GM19468 (cell line): ENCODE results near the gene HSPA12A.
"Not testable (repeated sequence)": the region's sequence is repeated elsewhere in the genome, so short reads cannot be mapped to it uniquely, and the experiment has no call there.

ENCODE experiments used
- ATAC-seq: cut with Tn5 transposase; IDR thresholded peaks from one replicate; pipeline ENCODE4 v1.9.1; 2021; ENCODE audit warnings: mild to moderate bottlenecking, moderate library complexity, moderate number of reproducible peaks; ENCODE audit not compliant: unreplicated experiment; ENCODE audit errors: extremely low read depth

Gene HSPA12A

DNA sequence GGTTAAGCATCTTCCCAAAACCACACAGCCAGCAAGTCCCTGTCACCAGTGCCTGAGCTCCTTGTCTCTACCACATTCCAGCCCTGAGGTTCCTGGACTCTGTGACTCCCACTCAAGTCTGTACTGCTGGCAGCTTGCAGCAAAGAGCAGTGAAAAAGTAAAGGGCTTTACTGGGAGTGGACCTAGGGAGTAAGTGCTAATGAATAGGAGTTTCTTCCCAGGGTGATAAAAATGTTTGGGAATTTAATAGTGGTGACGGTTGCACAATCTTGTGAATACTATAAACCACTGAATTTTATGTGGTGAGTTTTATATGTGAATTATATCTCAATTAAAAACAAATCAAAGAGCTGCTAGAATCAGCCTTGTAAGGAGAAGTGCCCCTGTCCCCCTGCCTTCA, 22.6 kb downstream of the HSPA12A start:
- no peak for ATAC-seq

DNA sequence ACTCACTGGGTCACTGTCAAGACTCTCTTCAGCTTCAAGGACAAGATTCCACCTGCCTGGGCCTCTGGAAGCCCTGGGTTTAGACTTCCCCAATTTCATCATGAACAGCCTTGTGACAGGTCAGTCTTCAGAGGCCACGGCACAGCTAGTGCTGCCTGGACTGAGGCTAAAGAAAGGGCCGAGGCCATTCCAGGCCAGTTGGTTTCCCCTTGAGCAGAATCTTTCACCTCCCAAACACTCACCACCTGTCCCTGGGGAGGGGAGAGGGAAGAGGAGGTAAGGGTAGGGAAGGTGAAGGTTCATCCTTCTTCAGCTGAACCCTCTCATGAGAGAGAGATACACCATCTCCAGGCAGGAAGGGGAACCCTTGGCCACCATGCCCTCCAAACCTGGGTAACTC, 24.3 kb downstream of the HSPA12A start:
- ATAC-seq, result no peak

GRCh38 chr10:116716381-116716780, 26.0 kb downstream of the HSPA12A start:
- no peak for ATAC-seq

- no peak for ATAC-seq
Observed at GRCh38 chr10:116715839-116716377, 26.5 kb downstream of the HSPA12A start.

- ATAC-seq, result no peak
Observed at GRCh38 chr10:116715341-116715740, 27.0 kb downstream of the HSPA12A start.

- ATAC-seq, result no peak
Observed at GRCh38 chr10:116713846-116714245, 28.5 kb downstream of the HSPA12A start.

GRCh38 chr10:116712989-116713543, 29.3 kb downstream of the HSPA12A start:
- ATAC-seq, result no peak

DNA sequence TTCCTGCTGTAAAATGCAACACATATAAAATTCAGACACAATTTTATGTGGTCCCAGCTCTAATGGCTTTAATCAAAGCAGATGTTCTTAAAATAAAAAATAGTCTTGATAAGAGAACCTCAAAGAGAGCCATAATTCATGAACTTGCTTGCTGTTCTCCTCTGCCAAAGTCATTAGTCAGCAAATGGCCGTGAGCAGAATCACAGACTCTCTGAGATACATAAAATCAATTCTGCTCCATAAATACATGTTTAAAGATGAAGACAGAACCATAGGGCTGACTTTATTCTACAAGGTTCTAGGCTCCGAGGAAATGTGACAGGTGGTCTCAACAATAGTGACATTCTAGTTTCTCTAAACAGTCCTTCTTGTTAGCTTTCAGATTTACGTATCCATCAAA, 29.8 kb downstream of the HSPA12A start:
- ATAC-seq, result no peak

DNA sequence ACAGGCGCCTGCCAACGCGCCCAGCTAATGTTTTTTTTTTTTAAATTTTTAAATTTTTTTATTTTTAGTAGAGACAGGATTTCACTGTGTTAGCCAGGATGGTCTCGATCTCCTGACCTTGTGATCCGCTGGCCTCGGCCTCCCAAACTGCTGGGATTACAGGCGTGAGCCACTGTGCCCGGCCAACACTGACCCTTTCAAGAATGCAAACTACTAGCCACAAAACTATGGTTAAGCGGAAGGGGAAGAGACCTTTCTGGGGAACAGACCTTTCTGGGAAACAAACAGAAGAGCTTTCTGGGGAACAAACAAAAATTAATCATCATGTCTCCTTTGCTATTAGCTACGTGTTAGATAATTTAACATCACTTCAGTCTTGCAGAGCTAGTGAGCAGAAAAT, 30.6 kb downstream of the HSPA12A start:
- not testable (repeated sequence) for ATAC-seq

DNA sequence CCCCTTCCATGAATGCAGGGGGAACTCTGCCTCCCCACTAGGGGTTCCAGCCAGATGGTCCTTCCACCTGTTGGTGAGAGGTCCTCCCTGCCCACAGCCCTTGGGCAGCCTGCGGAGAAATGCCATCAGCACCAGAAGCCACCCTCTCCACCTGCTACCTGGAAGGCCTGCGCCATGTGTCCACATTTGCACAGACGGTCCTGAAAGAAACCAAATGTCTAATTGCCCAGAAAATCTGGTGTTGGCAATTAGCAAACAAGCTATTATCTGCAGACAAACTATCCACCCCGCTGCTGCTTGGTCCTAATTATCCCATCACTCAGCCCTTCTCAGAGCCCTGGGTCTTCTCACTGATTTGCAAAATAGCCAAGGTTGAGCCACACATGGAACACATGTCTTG, 32.3 kb downstream of the HSPA12A start:
- ATAC-seq, result no peak

DNA sequence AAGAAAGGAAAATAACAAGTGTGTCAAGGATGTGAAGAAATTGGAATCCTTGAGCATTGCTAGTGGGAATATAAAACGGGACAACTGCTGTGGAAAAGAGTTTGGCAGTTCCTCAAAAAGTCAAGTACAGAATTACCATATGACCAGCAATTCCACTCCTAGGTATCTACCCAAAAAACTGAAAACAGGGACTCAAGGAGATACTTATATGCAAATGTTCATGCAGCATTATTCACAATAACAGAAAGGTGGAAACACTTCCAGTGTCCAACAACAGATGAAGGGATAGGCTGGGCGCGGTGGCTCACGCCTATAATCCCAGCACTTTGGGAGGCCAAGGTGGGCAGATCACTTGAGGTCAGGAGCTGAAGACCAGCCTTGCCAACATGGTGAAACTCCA, 33.5 kb downstream of the HSPA12A start:
- ATAC-seq, result no peak

- no peak for ATAC-seq
Observed at GRCh38 chr10:116708391-116708821, 34.0 kb downstream of the HSPA12A start.

DNA sequence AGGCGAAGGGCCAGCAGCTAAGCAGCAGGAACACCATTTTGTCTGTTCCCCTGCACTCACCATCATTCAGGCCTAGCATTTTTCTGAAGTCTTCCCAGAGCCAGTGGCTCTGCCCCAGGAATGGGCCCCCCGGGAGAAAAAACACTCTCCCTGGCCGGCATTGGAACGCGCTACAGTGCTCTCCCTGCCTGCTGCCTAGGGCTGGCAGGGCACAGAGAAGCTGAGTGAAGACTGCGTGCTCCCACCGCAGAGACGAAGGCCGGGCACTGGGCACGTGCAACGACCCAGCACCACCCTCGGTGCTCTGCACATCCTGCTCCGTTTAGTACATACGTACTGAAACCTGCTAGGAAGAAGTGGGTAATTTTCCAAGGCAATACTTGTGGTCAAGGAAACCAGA, 34.4 kb downstream of the HSPA12A start:
- ATAC-seq, result no peak

DNA sequence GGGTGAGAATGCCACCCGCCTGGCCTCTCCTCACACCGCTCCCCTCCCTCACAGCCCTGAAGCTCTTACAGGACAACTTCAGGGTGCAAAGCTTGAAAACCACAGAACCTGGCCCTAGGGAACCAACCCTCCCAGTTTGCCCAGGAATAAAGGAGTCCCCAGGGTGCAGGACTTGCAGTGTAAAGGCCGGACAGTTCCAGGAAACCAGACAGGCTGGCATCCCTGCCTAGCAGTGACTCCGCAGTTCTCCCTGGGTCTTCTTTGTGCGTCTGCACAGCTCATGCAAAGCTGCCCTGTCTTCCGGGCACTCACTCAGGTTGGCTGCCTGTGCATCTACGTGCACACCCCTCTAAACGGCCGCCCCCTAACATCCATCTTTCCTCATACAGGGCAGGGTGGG, 36.1 kb downstream of the HSPA12A start:
- no peak for ATAC-seq

- ATAC-seq, result no peak
Observed at GRCh38 chr10:116705498-116705897, 36.9 kb downstream of the HSPA12A start.

- ATAC-seq, result no peak
Observed at GRCh38 chr10:116704926-116705325, 37.4 kb downstream of the HSPA12A start.

GRCh38 chr10:116702165-116702564, 40.2 kb downstream of the HSPA12A start:
- ATAC-seq, result no peak

GRCh38 chr10:116699471-116700150, 42.8 kb downstream of the HSPA12A start:
- no peak for ATAC-seq

GRCh38 chr10:116699049-116699448, 43.3 kb downstream of the HSPA12A start:
- no peak for ATAC-seq

DNA sequence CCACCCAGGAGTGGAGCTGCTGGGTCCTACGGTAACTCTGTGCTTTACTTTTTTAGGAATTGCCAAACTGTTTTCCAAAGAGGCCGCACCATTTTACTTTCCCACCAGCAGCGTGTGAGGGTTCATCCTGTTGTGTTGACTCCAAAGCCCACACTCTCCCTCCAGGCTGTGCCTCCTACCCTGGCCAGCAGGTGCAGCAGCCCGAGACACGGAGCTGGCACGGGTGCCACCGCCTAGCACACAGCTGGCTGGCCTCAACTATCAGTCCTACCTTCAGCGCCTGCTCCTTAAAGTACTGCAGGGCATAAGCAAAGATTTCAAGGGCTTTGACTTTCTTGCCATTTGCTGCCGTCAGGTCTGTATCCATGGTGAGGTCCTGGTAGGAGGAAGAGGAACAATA, 44.0 kb downstream of the HSPA12A start:
- no peak for ATAC-seq

DNA sequence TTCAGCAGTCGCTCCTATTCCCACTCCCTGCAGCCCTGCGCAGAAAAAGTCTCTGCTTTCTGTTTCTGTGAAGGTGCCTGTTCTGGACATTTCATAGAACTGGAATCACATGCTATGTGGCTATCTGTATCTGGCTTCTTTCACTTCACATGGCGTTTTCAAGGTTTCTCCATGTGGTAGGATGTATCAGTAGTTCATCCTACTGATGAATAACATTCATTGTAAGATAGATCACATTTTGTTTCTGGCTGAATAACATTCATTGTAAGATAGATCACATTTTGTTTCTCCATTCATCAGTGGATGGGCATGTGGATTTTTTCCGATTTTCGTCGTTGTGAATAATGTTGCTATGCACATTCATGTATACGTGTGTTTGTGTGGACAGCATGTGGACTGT, 44.5 kb downstream of the HSPA12A start:
- no peak for ATAC-seq

DNA sequence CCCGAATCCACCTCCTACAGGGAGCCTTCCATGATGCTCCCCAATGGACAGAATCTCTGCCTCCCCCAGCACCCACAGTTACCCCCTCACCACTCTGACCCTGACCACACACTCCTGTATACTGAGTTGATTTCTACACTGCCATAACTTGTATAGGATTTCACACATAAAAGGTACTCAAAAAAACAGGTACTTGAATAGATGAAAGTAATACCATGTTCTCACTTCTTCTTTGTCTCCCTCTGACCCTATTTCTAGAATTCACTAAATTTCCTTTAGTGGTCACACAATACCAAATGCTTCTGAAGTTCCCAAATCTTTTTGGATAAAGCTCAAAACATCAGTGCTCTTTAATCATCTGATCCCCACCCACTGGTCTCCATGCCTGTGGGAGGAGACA, 45.4 kb downstream of the HSPA12A start:
- no peak for ATAC-seq
